K562 (cell line): ENCODE results near the gene MARCKS. TPM values are rescaled to one million over a fixed set of nuclear protein-coding genes. Genes with fewer than 3 reads are reported as not detected.

Source experiments
- ATAC-seq: fragments of 200-7000 bp; cut with Tn5 transposase; 3 replicates; pipeline ENCODE4 v1.9.1; 2020; ENCODE audit warnings: moderate library complexity
- BruUV-seq: library from RNA; stranded (reverse); fragments of 400-500 nt; replicated peaks from 2 replicates; lab custom pipeline; 2021; lab: Mats Ljungman, UMichigan
- CTCF ChIA-PET: fragments of 300-600 bp; formaldehyde crosslinking; extraction: SDS; loops from one replicate; lab custom pipeline; 2021; ENCODE audit warnings: low intra/inter-chr PET ratio; lab: Yijun Ruan, JAX
- POLR2A ChIA-PET: fragments of 300-600, 350-650 bp; sonication (Branson Sonifier 250); formaldehyde crosslinking; extraction: SDS; loops from one replicate; lab custom pipeline; 2021; ENCODE audit warnings: antibody characterized with exemption, inconsistent platforms; lab: Yijun Ruan, JAX
- DNase-seq, 4 experiments: peaks; one replicate each; pipeline versions ENCODE4 v3.0.0 to v3.0.0-alpha.2; 2011 to 2018; ENCODE audit warnings: low spot score in 3 of 4, mixed read lengths in 3 of 4; ENCODE audit errors: extremely low read depth in 1 of 4
- FAIRE-seq: peaks from 2 replicates; lab custom pipeline; 2011; peaks lifted over from hg19 to GRCh38; lab: Jason Lieb, UNC
- H2AFZ ChIP-seq: 2 replicates; pipeline ENCODE4 v1.6.0; 2011; ENCODE audit warnings: low read depth, low read length, control low read depth, inconsistent platforms
- H3K27ac ChIP-seq: fragments of 200-600 bp; 3 replicates; pipeline ENCODE4 v1.8.0; 2011; ENCODE audit warnings: low read depth, mild to moderate bottlenecking, control low read depth, inconsistent platforms, low read length, moderate library complexity, mixed read lengths; ENCODE audit errors: extremely low read depth
- H3K27me3 ChIP-seq, 2 experiments: fragments of 300-600 bp in 1 of 2; 2 replicates in 1 of 2; 3 replicates in 1 of 2; pipeline versions ENCODE4 v1.6.0 to v1.8.0; 2011; ENCODE audit warnings: inconsistent platforms in 2 of 2, low read length in 2 of 2, mild to moderate bottlenecking in 1 of 2, mixed read lengths in 1 of 2, moderate library complexity in 1 of 2; ENCODE audit not compliant: control insufficient read depth in 2 of 2, insufficient read depth in 2 of 2
- H3K36me3 ChIP-seq: fragments of 300-600 bp; 3 replicates; pipeline ENCODE4 v1.8.0; 2011; ENCODE audit warnings: mild to moderate bottlenecking, low read length, inconsistent platforms; ENCODE audit not compliant: control insufficient read depth, insufficient read depth
- H3K4me1 ChIP-seq, 2 experiments: fragments of 200-600 bp in 1 of 2; replicated peaks in 1 of 2; 2 replicates in 1 of 2; 3 replicates in 1 of 2; pipeline versions ENCODE4 v1.5.1 to v1.8.0; 2011; ENCODE audit warnings: inconsistent platforms in 2 of 2, low read length in 2 of 2, mild to moderate bottlenecking in 1 of 2, mixed read lengths in 1 of 2, moderate library complexity in 1 of 2; ENCODE audit not compliant: control insufficient read depth in 2 of 2, insufficient read depth in 2 of 2
- H3K4me2 ChIP-seq: 2 replicates; pipeline ENCODE4 v1.6.1; 2011; ENCODE audit warnings: low read length, control low read depth, inconsistent platforms, mixed read lengths; ENCODE audit not compliant: insufficient read depth
- H3K4me3 ChIP-seq: fragments of 200-600 bp; sonication (generic), shearing (Covaris generic); 2 replicates; pipeline ENCODE4 v1.5.1; 2016; ENCODE audit warnings: control low read depth, inconsistent platforms
- H3K79me2 ChIP-seq: fragments of 200-600 bp; 3 replicates; pipeline ENCODE4 v1.8.0; 2011; ENCODE audit warnings: low read length, inconsistent platforms; ENCODE audit not compliant: control insufficient read depth, insufficient read depth
- H3K9ac ChIP-seq, 2 experiments: 2 replicates each; pipeline versions ENCODE4 v1.6.0 to v1.6.1; 2011; ENCODE audit warnings: low read depth in 2 of 2, low read length in 2 of 2, control low read depth in 1 of 2, inconsistent platforms in 1 of 2, mild to moderate bottlenecking in 1 of 2, mixed read lengths in 1 of 2; ENCODE audit not compliant: insufficient read depth in 1 of 2
- H3K9me1 ChIP-seq: one replicate; pipeline ENCODE4 v1.6.0; 2011; ENCODE audit warnings: inconsistent platforms, mild to moderate bottlenecking, low read length, moderate library complexity; ENCODE audit not compliant: control insufficient read depth, insufficient read depth
- H3K9me3 ChIP-seq: replicated peaks from 2 replicates; pipeline ENCODE4 v1.5.1; 2011; ENCODE audit warnings: low read depth, low read length, inconsistent platforms; ENCODE audit not compliant: control insufficient read depth, insufficient read depth
- H4K20me1 ChIP-seq: replicated peaks from 2 replicates; pipeline ENCODE4 v1.6.1; 2011; ENCODE audit warnings: low read length, inconsistent platforms, mixed read lengths; ENCODE audit not compliant: control insufficient read depth, insufficient read depth
- CTCFL ChIP-seq: IDR thresholded peaks from 2 replicates; pipeline ENCODE4 v1.6.1; 2011; ENCODE audit warnings: borderline replicate concordance, low read depth, mild to moderate bottlenecking, moderate library complexity, low read length; ENCODE audit not compliant: insufficient read depth, poor library complexity, severe bottlenecking
- CXXC5 ChIP-seq: fragments of 250-450 bp; sonication (Bioruptor Pico); IDR thresholded peaks from 2 replicates; pipeline ENCODE4 v1.8.0; 2022; ENCODE audit warnings: inconsistent platforms, mild to moderate bottlenecking, moderate library complexity
- HBP1 ChIP-seq: fragments of 450-650 bp; formaldehyde crosslinking; IDR thresholded peaks from 2 replicates; pipeline ENCODE4 v1.4.0; 2022; ENCODE audit warnings: missing genetic modification characterization
- JUND ChIP-seq, 2 experiments: IDR thresholded peaks; 2 replicates in 1 of 2; 3 replicates in 1 of 2; pipeline ENCODE4 v1.6.1; 2011; ENCODE audit warnings: borderline replicate concordance in 2 of 2, low read depth in 2 of 2, low read length in 2 of 2, improper control_type of control experiment in 1 of 2, missing biosample characterization in 1 of 2, missing genetic modification characterization in 1 of 2, missing genetic modification reagents in 1 of 2
- PHF8 ChIP-seq: fragments of 200-600 bp; sonication (generic); IDR thresholded peaks from 2 replicates; pipeline ENCODE4 v1.6.1; 2012; ENCODE audit warnings: mixed run types, mild to moderate bottlenecking, inconsistent platforms, low read length, moderate library complexity, borderline replicate concordance
- POLR2G ChIP-seq: fragments of 200-400 bp; formaldehyde crosslinking; IDR thresholded peaks from 2 replicates; pipeline ENCODE4 v1.6.1; 2017; ENCODE audit warnings: low read depth, mild to moderate bottlenecking, antibody characterized with exemption, low read length, moderate library complexity
- ZBTB7A ChIP-seq: IDR thresholded peaks from 2 replicates; pipeline ENCODE4 v1.6.1; 2011; ENCODE audit warnings: low read depth, mild to moderate bottlenecking, low read length, moderate library complexity, borderline replicate concordance; ENCODE audit not compliant: control insufficient read depth
- ZFP1 ChIP-seq: fragments of 450-650 bp; formaldehyde crosslinking; IDR thresholded peaks from 2 replicates; pipeline ENCODE4 v1.4.0; 2020; ENCODE audit warnings: mild to moderate bottlenecking, mixed read lengths
- WGBS: fragments of 100-300 bp; shearing (Covaris generic); methylation state at CpG from one replicate; pipeline ENCODE4 v1.1.6; 2016; ENCODE audit warnings: low coverage, mixed read lengths; ENCODE audit not compliant: insufficient coverage; ENCODE audit errors: missing lambda C conversion rate; 5-methylcytosine and 5-hydroxymethylcytosine counted together
- in situ Hi-C: fragments of 300-500 bp; cut with MboI; formaldehyde crosslinking; loops from 4 replicates; pipeline ENCODE4 v1.15.0; 2018; ENCODE audit warnings: inconsistent platforms, mixed read lengths
- intact Hi-C: fragments of 100-400 bp; cut with micrococcal nuclease; formaldehyde crosslinking; loops from 2 replicates; pipeline ENCODE4 v1.14.2; 2022
- polyA plus RNA-seq, 8 experiments: library from polyadenylated mRNA; depleted of rRNA in 4 of 8; stranded (reverse) in 5 of 8; unstranded in 3 of 8; fragments of >200 nt; fragmentation: Nextera tagmentation in 2 of 8; fragmentation: Illumina TruSeq in 1 of 8; extraction: Ambion mirVana in 2 of 8; extraction: Trizol in 1 of 8; gene quantifications; 2 replicates each; pipeline versions ENCODE4 v1.2.1 to v1.2.3, GENCODE V29; 2011 to 2014; ENCODE audit warnings: inconsistent platforms in 1 of 8, missing spikeins in 1 of 8
- total RNA-seq, 7 experiments: library from RNA; depleted of rRNA in 6 of 7; stranded (reverse); fragments of >200 nt in 6 of 7; fragmentation: Illumina TruSeq in 2 of 7; extraction: Trizol in 2 of 7; gene quantifications; 2 replicates each; pipeline versions ENCODE4 v1.2.1 to v1.2.3, GENCODE V29; 2011 to 2021; ENCODE audit warnings: low replicate concordance in 1 of 7
- TF ChIP-seq, protein P1 (sequence below): sonication (generic); formaldehyde crosslinking; IDR thresholded peaks from 2 replicates; pipeline ENCODE4 v1.4.0; 2020; ENCODE audit warnings: mild to moderate bottlenecking, missing genetic modification reagents

The MARCKS gene
- total and polyA plus RNA-seq, 9 of the 15 experiments (the other 6 are each of a cell fraction or from before 2014, with no cell fraction given) = 0.15 to 2.7 (median 1.0) TPM

DNA sequence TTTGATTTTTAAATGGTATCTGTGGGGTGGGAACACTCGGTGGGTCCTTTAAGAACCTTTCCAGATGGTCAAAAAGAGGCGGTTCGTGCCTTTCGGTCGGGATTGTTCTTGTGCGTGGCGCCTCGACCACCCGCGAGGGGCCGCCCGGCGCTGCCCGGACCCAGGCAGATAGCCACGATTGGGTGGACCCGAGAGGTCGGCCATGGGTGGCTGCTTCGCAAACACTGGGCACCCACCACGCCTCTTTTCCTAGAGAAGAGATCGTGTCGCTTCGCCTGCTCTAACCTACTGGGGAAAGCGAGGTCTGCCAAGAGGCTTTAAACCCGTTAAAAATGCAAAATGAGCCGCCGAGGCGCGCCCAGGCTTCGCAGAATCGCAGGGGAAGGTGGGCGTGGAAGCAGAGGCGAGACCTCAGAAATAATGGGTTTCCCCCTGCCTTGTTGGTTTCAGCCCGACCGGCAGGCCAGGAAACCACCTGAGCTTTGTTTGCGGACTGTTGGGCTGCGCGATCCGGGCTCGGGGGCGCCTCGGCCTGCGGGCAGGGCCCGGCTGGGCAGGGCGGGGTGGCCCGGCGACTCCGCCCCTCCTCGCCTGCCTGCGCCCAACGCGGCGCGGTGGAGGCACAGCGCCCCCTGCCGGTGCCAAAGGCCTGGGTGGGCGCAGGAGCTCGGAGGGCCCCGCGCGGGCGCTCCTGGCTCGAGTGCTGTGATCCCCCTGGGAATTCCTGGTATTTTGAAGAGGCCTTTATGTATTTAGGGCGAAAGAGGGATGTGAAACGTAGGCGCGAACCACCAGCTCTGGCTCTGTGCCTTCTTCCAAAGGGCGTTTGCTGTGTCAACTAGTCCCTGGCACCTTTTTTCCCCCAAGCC lies 1.6 kb downstream of the MARCKS start:
- H3K4me2 ChIP-seq = peak overlapping the region; percentile 79
- intact Hi-C loops (loop anchor here (1.0 to 5.0 kb wide), 5 partner anchors 49 to 1676 kb away; no protein-coding TSS in a partner anchor), in situ Hi-C loops (no loop called here)
- WGBS = 8% methylated on average over 49 of the region's 67 CpGs
- H4K20me1 ChIP-seq = no peaks in the 10 kb centered on the region
- H2AFZ ChIP-seq = peak overlapping the region; percentile 84
- H3K27me3 ChIP-seq = peaks cover 0 to 15% of the 10 kb centered on the region in 2 experiments; a peak in 2 of 5 replicates
- H3K9ac ChIP-seq = peak overlapping the region; percentile 55 to 86; a peak in 3 of 4 replicates
- H3K36me3 ChIP-seq = no peaks in the 10 kb centered on the region
- no peak overlapping the region for H3K27ac ChIP-seq
- FAIRE-seq (no peak), DNase-seq (peak; percentile 73 to 92 (median 90)), ATAC-seq (peak; percentile 90)
- POLR2A ChIA-PET = no interaction called here
- no peaks in the 10 kb centered on the region for H3K79me2 ChIP-seq
- peaks cover 6 to 25% of the 10 kb centered on the region in 2 experiments for H3K4me1 ChIP-seq
- BruUV-seq = no TSS peak
- H3K9me1 ChIP-seq = no peaks in the 10 kb centered on the region
- peak overlapping the region; percentile 42 for H3K4me3 ChIP-seq
- CTCF ChIA-PET = interaction anchor here (0.6 kb wide), 1 partner anchor 1317 kb away, joined by 3 read pairs; no protein-coding TSS in a partner anchor
- no peaks in the 10 kb centered on the region for H3K9me3 ChIP-seq
- TF ChIP-seq POLR2G (0 out of 2 replicates have a peak, but pooled peaks have one; percentile 36), CTCFL (peak; percentile 50), PHF8 (peak; percentile 14; the same call in 1 of the 2 replicates), CXXC5 (CRISPR knock-in tag) (peak; percentile 46; the same call in 1 of the 2 replicates), ZBTB7A (peak; percentile 74; the same call in 1 of the 2 replicates), ZFP1 (CRISPR knock-in tag) (no peak), JUND (IDR thresholded peaks at IDR 0.05; ENCODE audit: borderline replicate concordance, low read depth, low read length) (no peak), JUND (tag; IDR thresholded peaks at IDR 0.05; ENCODE audit: borderline replicate concordance, low read depth, low read length) (no peak), HBP1 (CRISPR knock-in tag) (no peak)
- TF ChIP-seq, protein P1, sequence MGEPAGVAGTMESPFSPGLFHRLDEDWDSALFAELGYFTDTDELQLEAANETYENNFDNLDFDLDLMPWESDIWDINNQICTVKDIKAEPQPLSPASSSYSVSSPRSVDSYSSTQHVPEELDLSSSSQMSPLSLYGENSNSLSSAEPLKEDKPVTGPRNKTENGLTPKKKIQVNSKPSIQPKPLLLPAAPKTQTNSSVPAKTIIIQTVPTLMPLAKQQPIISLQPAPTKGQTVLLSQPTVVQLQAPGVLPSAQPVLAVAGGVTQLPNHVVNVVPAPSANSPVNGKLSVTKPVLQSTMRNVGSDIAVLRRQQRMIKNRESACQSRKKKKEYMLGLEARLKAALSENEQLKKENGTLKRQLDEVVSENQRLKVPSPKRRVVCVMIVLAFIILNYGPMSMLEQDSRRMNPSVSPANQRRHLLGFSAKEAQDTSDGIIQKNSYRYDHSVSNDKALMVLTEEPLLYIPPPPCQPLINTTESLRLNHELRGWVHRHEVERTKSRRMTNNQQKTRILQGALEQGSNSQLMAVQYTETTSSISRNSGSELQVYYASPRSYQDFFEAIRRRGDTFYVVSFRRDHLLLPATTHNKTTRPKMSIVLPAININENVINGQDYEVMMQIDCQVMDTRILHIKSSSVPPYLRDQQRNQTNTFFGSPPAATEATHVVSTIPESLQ (CRISPR knock-in tag) = no peak
